ENCODE measurements around the gene TRPC4AP. TPM values are rescaled to one million over a fixed set of nuclear protein-coding genes. Genes with fewer than 3 reads are reported as not detected.

The TRPC4AP gene
- total RNA-seq, 2 donors from 2014 or later: 52.8 to 63.2 TPM

- no peaks in the 10 kb centered on the region for H3K4me1 ChIP-seq
- intact Hi-C loops (cut with DNase I): no loop called here
- H3K36me3 ChIP-seq: no peaks in the 10 kb centered on the region
Observed at GRCh38 chr20:34953960-34954359, 138.6 kb downstream of the TRPC4AP start.

GRCh38 chr20:34952671-34953070 lies 139.9 kb downstream of the TRPC4AP start:
- no peaks in the 10 kb centered on the region for H3K9me3 ChIP-seq
- H3K9ac ChIP-seq (ENCODE audit: low read depth in 2 of 2, low read length in 2 of 2): peak overlapping the region in 1 of 2 donors; percentile 21
- no peaks in the 10 kb centered on the region for H3K27me3 ChIP-seq
- no peaks in the 10 kb centered on the region for H3K36me3 ChIP-seq
- H3K4me1 ChIP-seq: no peaks in the 10 kb centered on the region
- DNase-seq: no peak
- H3K27ac ChIP-seq: no peak overlapping the region
- TF ChIP-seq CTCF (IDR thresholded peaks at IDR 0.05): no peak
- intact Hi-C loops (cut with DNase I): no loop called here
- H3K4me3 ChIP-seq: no peak overlapping the region

More at GRCh38 chr20:34953960-34954359, 138.6 kb downstream of the TRPC4AP start:
- H3K4me3 ChIP-seq: no peak overlapping the region
- no peaks in the 10 kb centered on the region for H3K9me3 ChIP-seq
- no peak overlapping the region for H3K27ac ChIP-seq
- DNase-seq: no peak
- TF ChIP-seq CTCF (IDR thresholded peaks at IDR 0.05): no peak
- no peak overlapping the region for H3K9ac ChIP-seq (ENCODE audit: low read depth in 2 of 2, low read length in 2 of 2)
- H3K27me3 ChIP-seq: no peaks in the 10 kb centered on the region

Small RNA genes within 50 kb of the gene (microRNA-seq; reads per million reads assigned to microRNA genes)
- gene MIR499A: not detected
- gene MIR499B: not detected

Other genes with a start within 250 kb of the TRPC4AP start
- gene GGT7, start 220.0 kb downstream of the TRPC4AP start, total RNA-seq: 10 to 100 TPM; 10.1 to 17.8 TPM
- gene ACSS2, start 216.2 kb downstream of the TRPC4AP start, total RNA-seq: 100 to 1,000 TPM; 258 to 394 TPM
- gene GSS, start 137.0 kb downstream of the TRPC4AP start, total RNA-seq: 100 to 1,000 TPM in 1 of 2 donors, 10 to 100 TPM in 1; 83.4 to 109 TPM
- 1 to 10 TPM in 1 of 2 donors, under 1 TPM in 1; 0.69 to 1.5 TPM for gene MYH7B, start 136.9 kb downstream of the TRPC4AP start, total RNA-seq
- 10 to 100 TPM; 28.0 to 36.0 TPM for gene EDEM2, start 54.5 kb upstream of the TRPC4AP start, total RNA-seq
- 10 to 100 TPM in 1 of 2 donors, 1 to 10 TPM in 1; 9.8 to 14.5 TPM for gene PROCR, start 79.3 kb upstream of the TRPC4AP start, total RNA-seq
- under 1 TPM; 0.15 to 0.50 TPM for gene MMP24, start 133.9 kb upstream of the TRPC4AP start, total RNA-seq
- gene MMP24OS, start 185.3 kb upstream of the TRPC4AP start, total RNA-seq: 100 to 1,000 TPM in 1 of 2 donors, 10 to 100 TPM in 1; 83.9 to 123 TPM
- gene EIF6, start 192.0 kb upstream of the TRPC4AP start, total RNA-seq: 100 to 1,000 TPM; 163 to 194 TPM
- gene FAM83C, start 199.6 kb upstream of the TRPC4AP start, total RNA-seq: under 1 TPM in 1 of 2 donors, not detected in 1; 0.45 TPM

All from colonic mucosa (tissue), 4 donors.